Measurements from ENCODE around the gene DNAH9.

- no peak for TF ChIP-seq CTCF (IDR thresholded peaks at IDR 0.05)
- TF ChIP-seq EZH2 (IDR thresholded peaks at IDR 0.05; ENCODE audit: borderline replicate concordance, insufficient read depth, low read depth, low read length, poor library complexity, severe bottlenecking): no peak
Measured at GRCh38 chr17:11944587-11944986, 346.3 kb downstream of the DNAH9 start.
